Trophoblast cell (in vitro differentiated cells and primary cell): Measurements from ENCODE around the gene BLACAT1.

ENCODE experiments used
- DNase-seq, 2 donors: peaks; one replicate each; pipeline ENCODE4 v3.0.0-alpha.2; 2016
- H2AFZ ChIP-seq: 2 replicates; pipeline ENCODE4 v1.6.1; 2013; ENCODE audit warnings: low read length, moderate library complexity, mild to moderate bottlenecking; ENCODE audit not compliant: insufficient read depth, poor library complexity
- H2AK5ac ChIP-seq: 2 replicates; pipeline ENCODE4 v1.6.1; 2013; ENCODE audit warnings: mild to moderate bottlenecking, low read length
- H2BK120ac ChIP-seq: 2 replicates; pipeline ENCODE4 v1.6.1; 2013; ENCODE audit warnings: low read length, mild to moderate bottlenecking, moderate library complexity; ENCODE audit not compliant: insufficient read depth, poor library complexity
- H2BK12ac ChIP-seq: 2 replicates; pipeline ENCODE4 v1.6.1; 2013; ENCODE audit warnings: mild to moderate bottlenecking, low read length, moderate library complexity
- H2BK5ac ChIP-seq: 2 replicates; pipeline ENCODE4 v1.6.1; 2013; ENCODE audit warnings: low read length, low read depth, moderate library complexity, mild to moderate bottlenecking; ENCODE audit not compliant: poor library complexity
- H3K14ac ChIP-seq: 2 replicates; pipeline ENCODE4 v1.6.1; 2013; ENCODE audit warnings: mild to moderate bottlenecking, low read length
- H3K18ac ChIP-seq: 2 replicates; pipeline ENCODE4 v1.6.1; 2013; ENCODE audit warnings: mild to moderate bottlenecking, low read length
- H3K23ac ChIP-seq: 2 replicates; pipeline ENCODE4 v1.6.1; 2013; ENCODE audit warnings: low read length
- H3K27ac ChIP-seq: 2 replicates; pipeline ENCODE4 v1.5.1; 2013; ENCODE audit warnings: low read depth, mild to moderate bottlenecking, inconsistent platforms, low read length, moderate library complexity
- H3K27me3 ChIP-seq: 2 replicates; pipeline ENCODE4 v1.6.1; 2013; ENCODE audit warnings: inconsistent platforms, mild to moderate bottlenecking, low read length, moderate library complexity; ENCODE audit not compliant: insufficient read depth
- H3K36me3 ChIP-seq, 2 experiments: 1 replicate in 1 of 2; 2 replicates in 1 of 2; pipeline ENCODE4 v1.6.1; 2013; ENCODE audit warnings: low read length in 2 of 2, mild to moderate bottlenecking in 2 of 2, moderate library complexity in 1 of 2; ENCODE audit not compliant: insufficient read depth in 2 of 2, control insufficient read depth in 1 of 2
- H3K4ac ChIP-seq: 2 replicates; pipeline ENCODE4 v1.6.1; 2013; ENCODE audit warnings: low read depth, mild to moderate bottlenecking, low read length, moderate library complexity
- H3K4me1 ChIP-seq, 2 experiments: 1 replicate in 1 of 2; 2 replicates in 1 of 2; pipeline ENCODE4 v1.6.1; 2013; ENCODE audit warnings: low read length in 2 of 2, mild to moderate bottlenecking in 2 of 2, moderate library complexity in 1 of 2; ENCODE audit not compliant: insufficient read depth in 2 of 2, control insufficient read depth in 1 of 2
- H3K4me2 ChIP-seq: 2 replicates; pipeline ENCODE4 v1.6.1; 2013; ENCODE audit warnings: inconsistent platforms, mild to moderate bottlenecking, low read length, moderate library complexity
- H3K4me3 ChIP-seq: 2 replicates; pipeline ENCODE4 v1.5.1; 2013; ENCODE audit warnings: mild to moderate bottlenecking, low read depth, low read length, inconsistent platforms
- H3K79me1 ChIP-seq: one replicate; pipeline ENCODE4 v1.6.1; 2013; ENCODE audit warnings: low read length
- H3K79me2 ChIP-seq: 2 replicates; pipeline ENCODE4 v1.6.1; 2013; ENCODE audit warnings: low read length, mild to moderate bottlenecking; ENCODE audit not compliant: control insufficient read depth, insufficient read depth, poor library complexity
- H3K9ac ChIP-seq: 2 replicates; pipeline ENCODE4 v1.6.1; 2013; ENCODE audit warnings: mild to moderate bottlenecking, low read length
- H3K9me3 ChIP-seq: 2 replicates; pipeline ENCODE4 v1.6.1; 2013; ENCODE audit warnings: low read depth, mild to moderate bottlenecking, control low read depth, inconsistent platforms, low read length; ENCODE audit not compliant: insufficient read depth
- H4K12ac ChIP-seq: 2 replicates; pipeline ENCODE4 v1.6.1; 2013; ENCODE audit warnings: low read depth, mild to moderate bottlenecking, low read length, moderate library complexity
- H4K8ac ChIP-seq: 2 replicates; pipeline ENCODE4 v1.6.1; 2013; ENCODE audit warnings: low read depth, mild to moderate bottlenecking, low read length, moderate library complexity
- H4K91ac ChIP-seq: one replicate; pipeline ENCODE4 v1.6.1; 2013; ENCODE audit warnings: low read depth, mild to moderate bottlenecking, low read length, moderate library complexity
- WGBS: extraction: QIAGEN DNeasy Blood & Tissue Kit; methylation state at CpG from one replicate; pipeline ENCODE4 v1.1.7; 2013; ENCODE audit warnings: missing lambda C conversion rate; ENCODE audit not compliant: insufficient read length, insufficient coverage; ENCODE audit errors: extremely low coverage; 5-methylcytosine and 5-hydroxymethylcytosine counted together

The BLACAT1 gene

GRCh38 chr1:205424901-205425600 is 30.8 kb downstream of the BLACAT1 start:
- Histone ChIP-seq H3K79me2 (no peaks in the 10 kb centered on the region), H2AFZ (no peak overlapping the region), H3K9me3 (no peaks in the 10 kb centered on the region), H3K4me3 (no peak overlapping the region), H2BK5ac (no peak overlapping the region), H3K14ac (no peak overlapping the region), H2AK5ac (no peak overlapping the region), H4K91ac (no peak overlapping the region), H3K27me3 (no peaks in the 10 kb centered on the region), H3K79me1 (no peaks in the 10 kb centered on the region), H3K9ac (no peak overlapping the region), H4K8ac (no peak overlapping the region), H3K18ac (no peak overlapping the region), H3K4ac (no peak overlapping the region), H3K4me2 (no peak overlapping the region), H3K23ac (no peak overlapping the region), H3K36me3 (no peaks in the 10 kb centered on the region), H3K27ac (no peak overlapping the region), H2BK12ac (no peak overlapping the region), H4K12ac (no peak overlapping the region), H2BK120ac (no peak overlapping the region), H3K4me1 (no peaks in the 10 kb centered on the region)
- no CpG with 5 or more reads among the region's 8 CpGs for WGBS
- no peak for DNase-seq

DNA sequence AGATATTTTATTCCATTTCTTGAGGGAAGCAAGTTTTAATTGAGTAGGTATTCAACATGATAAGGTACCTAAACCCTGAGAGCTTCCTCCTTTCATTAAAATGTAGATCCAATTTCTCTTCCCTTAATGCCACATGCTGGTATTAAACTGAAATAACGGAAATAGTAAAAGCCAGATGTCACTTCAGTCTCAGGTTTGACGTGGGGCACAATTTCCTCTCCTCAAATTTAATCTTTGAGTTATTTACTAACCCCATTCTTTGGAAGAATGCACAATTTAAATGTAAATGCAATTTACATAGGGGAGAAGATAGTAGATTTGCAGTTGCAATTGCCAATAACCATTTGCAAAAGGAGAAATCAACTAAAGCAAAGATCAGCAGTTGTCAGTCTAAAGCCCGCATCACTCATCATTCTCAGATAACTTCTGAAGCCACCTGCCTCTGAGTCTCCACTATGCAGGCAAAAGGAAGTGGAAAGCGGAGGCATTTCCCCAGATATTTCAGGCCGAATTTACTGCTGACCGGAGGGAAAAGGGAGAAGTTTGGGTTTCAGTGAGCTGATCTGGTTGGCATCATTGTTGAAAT is 31.9 kb downstream of the BLACAT1 start:
- H3K4me2 ChIP-seq, result no peak overlapping the region
- H2BK5ac ChIP-seq, result no peak overlapping the region
- no peaks in the 10 kb centered on the region for H3K79me1 ChIP-seq
- DNase-seq, result peak in 1 of 2 donors; percentile 11
- no peak overlapping the region for H2AFZ ChIP-seq
- no peak overlapping the region for H2BK12ac ChIP-seq
- no peak overlapping the region for H4K8ac ChIP-seq
- H4K91ac ChIP-seq, result no peak overlapping the region
- WGBS, result no CpG with 5 or more reads among the region's 6 CpGs
- H3K36me3 ChIP-seq, result no peaks in the 10 kb centered on the region
- H3K14ac ChIP-seq, result no peak overlapping the region
- H2AK5ac ChIP-seq, result no peak overlapping the region
- H3K9ac ChIP-seq, result no peak overlapping the region
- no peaks in the 10 kb centered on the region for H3K9me3 ChIP-seq
- no peak overlapping the region for H2BK120ac ChIP-seq
- no peaks in the 10 kb centered on the region for H3K27me3 ChIP-seq
- no peak overlapping the region for H3K18ac ChIP-seq
- no peak overlapping the region for H3K4me3 ChIP-seq
- no peak overlapping the region for H3K4ac ChIP-seq
- H3K79me2 ChIP-seq, result no peaks in the 10 kb centered on the region
- no peak overlapping the region for H3K23ac ChIP-seq
- H3K27ac ChIP-seq, result no peak overlapping the region
- no peaks in the 10 kb centered on the region for H3K4me1 ChIP-seq
- H4K12ac ChIP-seq, result no peak overlapping the region

DNA sequence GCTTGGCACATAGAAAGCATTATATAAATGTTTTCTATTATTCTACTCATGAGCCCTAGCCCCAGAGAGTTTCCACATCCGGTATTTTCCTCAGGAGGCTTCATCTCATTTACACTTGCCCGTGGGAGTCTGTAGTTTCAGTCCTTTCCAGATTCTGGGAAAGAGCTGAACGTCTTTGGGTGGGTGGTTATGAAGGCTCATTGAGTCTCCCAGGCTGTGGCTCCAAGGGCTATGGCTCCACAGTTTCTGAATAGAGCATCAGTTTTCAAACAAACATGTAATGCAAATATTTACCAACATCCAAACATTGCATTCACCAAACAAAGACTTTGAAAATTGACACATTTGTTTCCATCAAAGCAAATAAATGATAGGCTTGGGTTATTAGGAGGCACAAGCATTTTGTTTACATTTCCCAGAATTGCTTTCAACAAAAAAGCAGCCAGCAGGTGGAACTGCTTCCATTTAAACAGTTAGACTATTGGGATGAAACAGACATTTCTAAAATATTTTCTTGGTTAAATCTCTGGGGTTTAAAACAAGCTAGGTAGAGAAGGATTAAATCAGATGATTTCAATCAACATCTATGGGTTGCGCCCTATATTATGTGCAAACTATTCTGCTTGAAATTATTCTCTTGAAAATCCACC is 32.7 kb downstream of the BLACAT1 start:
- no peak overlapping the region for H2BK5ac ChIP-seq
- no peak overlapping the region for H2AFZ ChIP-seq

DNA sequence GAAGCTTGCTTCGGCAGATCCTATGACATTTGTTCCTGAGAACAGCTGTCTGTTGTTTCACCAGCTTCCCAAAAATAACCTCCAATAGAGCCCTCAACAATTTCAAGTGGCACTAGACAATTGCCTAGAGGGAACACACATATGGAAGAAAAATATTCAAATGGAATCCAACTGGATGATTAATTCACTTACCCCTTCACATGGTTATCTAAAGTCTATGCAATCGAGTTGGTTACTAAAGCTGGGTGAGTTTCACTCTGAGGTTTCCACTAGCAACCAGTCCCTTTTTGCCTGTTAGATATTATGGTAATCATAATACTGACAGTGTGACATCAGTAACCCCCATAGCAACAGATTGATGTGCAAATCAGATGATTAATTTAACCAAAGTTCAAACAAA is 34.0 kb downstream of the BLACAT1 start, which contains the start of gene LEMD1:
TSS of gene LEMD1 (minus strand) at position 259 of the 400 bp plus-strand sequence. CDS start 1,520 bp downstream, outside the sequence.
- Histone ChIP-seq H3K9ac (no peak within 1 kb of the TSS), H2BK5ac (no peak within 1 kb of the TSS), H4K12ac (no peak within 1 kb of the TSS), H3K36me3 (no peaks in the 10 kb centered on the region), H3K4ac (no peak within 1 kb of the TSS), H3K23ac (no peak within 1 kb of the TSS), H3K4me1 (no peaks in the 10 kb centered on the region), H3K18ac (no peak within 1 kb of the TSS), H4K91ac (no peak within 1 kb of the TSS), H2BK12ac (no peak within 1 kb of the TSS), H3K27ac (no peak within 1 kb of the TSS), H3K14ac (no peak within 1 kb of the TSS), H3K4me3 (no peak within 1 kb of the TSS), H3K79me1 (no peaks in the 10 kb centered on the region), H2AFZ (no peak within 1 kb of the TSS), H2BK120ac (no peak within 1 kb of the TSS), H3K9me3 (no peaks in the 10 kb centered on the region), H3K79me2 (no peaks in the 10 kb centered on the region), H3K27me3 (no peaks in the 10 kb centered on the region), H4K8ac (no peak within 1 kb of the TSS), H2AK5ac (no peak within 1 kb of the TSS), H3K4me2 (no peak within 1 kb of the TSS)
- DNase-seq, result no peak
- no CpG with 5 or more reads among the region's 2 CpGs for whole genome bisulfite sequencing

More for the DNA sequence above, 32.7 kb downstream of the BLACAT1 start:
- no peaks in the 10 kb centered on the region for H3K79me1 ChIP-seq
- H2AK5ac ChIP-seq, result no peak overlapping the region
- H4K91ac ChIP-seq, result no peak overlapping the region
- H3K18ac ChIP-seq, result no peak overlapping the region
- H3K79me2 ChIP-seq, result no peaks in the 10 kb centered on the region
- H3K4me2 ChIP-seq, result no peak overlapping the region
- H3K9me3 ChIP-seq, result no peaks in the 10 kb centered on the region
- H3K4me3 ChIP-seq, result no peak overlapping the region
- no peaks in the 10 kb centered on the region for H3K36me3 ChIP-seq
- no peak overlapping the region for H3K23ac ChIP-seq
- no peak overlapping the region for H3K27ac ChIP-seq
- H2BK12ac ChIP-seq, result no peak overlapping the region
- no peak overlapping the region for H4K12ac ChIP-seq
- no peak for DNase-seq
- WGBS, result no CpG with 5 or more reads among the region's 4 CpGs
- no peak overlapping the region for H3K9ac ChIP-seq
- H2BK120ac ChIP-seq, result no peak overlapping the region
- H3K4ac ChIP-seq, result no peak overlapping the region
- H3K14ac ChIP-seq, result no peak overlapping the region
- H3K4me1 ChIP-seq, result no peaks in the 10 kb centered on the region
- no peaks in the 10 kb centered on the region for H3K27me3 ChIP-seq
- H4K8ac ChIP-seq, result no peak overlapping the region
